GM03348 (cell line): ENCODE measurements around the gene OR52D1.

ENCODE experiments used
- DNase-seq: peaks from one replicate; pipeline ENCODE4 v3.0.0; 2012; ENCODE audit warnings: low spot score

The OR52D1 gene

DNA sequence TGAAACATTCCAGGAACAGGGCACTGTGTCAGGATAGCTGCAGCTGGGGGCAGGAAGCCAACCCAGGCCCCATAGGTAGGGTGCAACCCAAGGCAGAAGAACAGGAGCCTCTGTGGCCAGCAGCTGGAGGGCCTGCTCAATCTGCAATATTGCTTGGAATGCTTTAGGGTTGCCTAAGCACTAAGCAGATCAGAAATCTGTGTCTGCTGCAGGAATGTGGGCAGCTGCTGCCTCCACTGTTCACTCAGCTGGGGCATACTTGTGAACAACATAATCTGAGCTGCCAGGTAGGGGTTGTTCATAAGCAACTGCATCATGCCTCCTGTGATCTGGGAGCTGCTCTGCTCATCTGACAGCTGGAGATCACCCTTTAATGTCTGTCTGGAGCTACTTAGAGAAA is 26.4 kb downstream of the OR52D1 start:
- no peak for DNase-seq

DNA sequence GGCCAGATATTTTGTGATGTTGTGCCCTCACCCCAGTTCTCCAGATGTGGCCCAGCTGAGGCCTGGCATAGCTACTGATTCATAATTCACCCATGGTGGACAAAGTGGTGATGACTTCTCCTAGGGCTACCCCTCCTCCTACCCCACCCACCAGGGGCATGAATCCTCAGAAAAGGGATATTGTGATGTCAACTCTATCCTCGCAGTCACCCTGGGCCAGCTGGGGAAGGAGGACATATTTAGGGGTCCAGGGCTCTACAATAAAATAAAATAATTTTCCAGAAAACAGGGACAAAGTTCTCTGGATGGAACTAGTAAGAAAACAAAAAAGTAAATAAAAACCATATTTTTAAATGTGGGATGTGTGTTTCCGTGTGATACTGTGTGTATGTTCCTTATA is 28.1 kb downstream of the OR52D1 start, which contains the start of gene UBQLNL:
Gene UBQLNL, minus strand, starts transcription at position 101 of the 400 bp plus-strand sequence. CDS start 258 bp downstream, outside the sequence.
- no peak for DNase-seq

DNA sequence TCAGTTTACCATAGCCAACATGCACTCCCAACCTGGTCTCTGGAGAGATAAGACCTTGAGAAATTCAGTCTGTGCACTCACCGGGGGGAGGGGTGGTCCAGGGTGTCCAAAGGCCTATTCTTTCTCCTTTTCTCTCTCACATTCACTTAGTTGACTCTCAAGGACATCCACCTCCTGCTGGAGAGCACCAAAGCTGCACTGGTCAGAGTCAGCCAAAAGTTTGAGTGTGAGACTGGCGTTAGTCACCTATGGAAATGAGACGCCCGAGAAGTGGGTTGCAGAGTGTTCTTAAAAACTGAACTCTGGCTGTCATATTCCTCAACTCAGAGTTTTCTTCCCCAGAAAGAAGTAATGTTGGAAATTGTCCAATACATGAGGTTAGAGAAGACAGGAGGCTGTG is 33.1 kb downstream of the OR52D1 start:
- DNase-seq, result no peak

DNA sequence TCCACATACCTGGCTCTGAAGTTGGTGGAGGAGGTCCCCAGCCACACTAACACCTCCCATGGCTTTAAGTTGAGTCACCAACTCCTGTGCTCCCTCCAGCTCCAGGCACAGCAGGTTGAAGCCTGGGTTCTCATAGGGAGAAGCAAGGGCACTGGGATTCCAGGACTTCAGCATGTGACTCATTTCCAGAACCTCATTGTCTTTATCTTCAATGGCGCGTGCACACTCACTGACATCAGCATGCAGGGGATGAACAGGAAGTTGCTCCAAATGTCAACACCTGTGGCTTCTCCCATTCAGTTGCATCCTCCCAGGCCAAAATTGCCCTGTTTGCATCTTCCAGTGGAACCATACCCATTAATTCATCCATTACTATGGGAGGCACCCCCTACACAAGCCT is 33.8 kb downstream of the OR52D1 start:
- DNase-seq, result no peak

DNA sequence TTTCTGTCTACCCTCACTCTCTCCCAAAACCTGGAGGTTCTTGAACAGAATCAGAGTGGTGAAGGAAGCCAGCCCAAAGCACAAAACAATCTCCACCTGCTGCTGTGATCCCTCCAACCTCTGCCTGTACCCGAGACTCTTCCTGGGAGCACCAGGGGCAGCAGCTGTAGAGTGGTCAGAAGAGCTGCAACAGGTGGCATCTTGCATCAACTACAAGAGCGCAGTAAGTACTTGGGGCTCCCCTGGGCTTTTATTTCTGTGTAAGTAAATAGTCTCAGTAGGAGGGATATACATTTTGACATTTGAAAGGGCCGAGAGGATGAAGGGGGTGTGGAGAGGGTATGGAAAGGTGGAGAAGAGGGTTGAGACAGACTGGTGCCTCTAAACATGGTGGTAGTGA is 36.3 kb downstream of the OR52D1 start:
- no peak for DNase-seq

DNA sequence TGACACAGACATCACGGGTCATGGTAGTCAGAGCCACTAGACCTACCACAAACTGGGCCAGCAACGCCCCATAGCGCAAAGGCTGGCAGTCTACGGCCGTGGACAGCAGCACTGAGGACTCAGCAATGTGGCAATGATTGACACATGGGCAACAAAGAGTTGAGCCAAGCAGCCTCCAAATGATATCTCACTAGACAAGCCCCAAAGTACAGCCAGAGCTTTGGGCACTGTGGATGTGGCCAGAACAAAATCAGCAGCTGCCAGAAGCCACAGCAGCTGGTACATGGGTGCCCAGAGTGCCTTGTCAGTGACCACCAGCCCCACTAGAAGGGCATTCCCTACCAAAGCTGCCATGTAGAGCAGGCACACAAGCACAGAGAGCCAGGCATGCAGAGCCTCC is 39.2 kb downstream of the OR52D1 start:
- DNase-seq, result no peak

DNA sequence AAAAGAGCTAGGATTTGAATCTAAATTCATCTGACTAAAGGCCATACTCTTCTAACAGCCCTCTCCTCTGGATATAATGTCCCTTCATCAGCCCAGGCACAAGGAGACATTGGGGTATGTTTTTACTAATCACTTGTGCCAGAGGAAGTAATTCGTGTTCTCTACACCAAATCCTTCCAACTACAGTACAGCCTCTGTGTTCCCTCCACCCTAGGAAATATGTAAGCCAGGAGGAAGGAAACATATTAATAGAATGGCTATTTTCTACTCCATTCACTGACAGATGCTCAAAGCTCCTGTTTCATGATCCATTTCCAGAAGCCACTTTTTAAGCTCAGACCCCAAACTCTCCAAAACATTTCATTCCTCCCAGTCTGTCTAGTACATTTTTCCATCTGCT is 40.0 kb downstream of the OR52D1 start:
- DNase-seq, result no peak

DNA sequence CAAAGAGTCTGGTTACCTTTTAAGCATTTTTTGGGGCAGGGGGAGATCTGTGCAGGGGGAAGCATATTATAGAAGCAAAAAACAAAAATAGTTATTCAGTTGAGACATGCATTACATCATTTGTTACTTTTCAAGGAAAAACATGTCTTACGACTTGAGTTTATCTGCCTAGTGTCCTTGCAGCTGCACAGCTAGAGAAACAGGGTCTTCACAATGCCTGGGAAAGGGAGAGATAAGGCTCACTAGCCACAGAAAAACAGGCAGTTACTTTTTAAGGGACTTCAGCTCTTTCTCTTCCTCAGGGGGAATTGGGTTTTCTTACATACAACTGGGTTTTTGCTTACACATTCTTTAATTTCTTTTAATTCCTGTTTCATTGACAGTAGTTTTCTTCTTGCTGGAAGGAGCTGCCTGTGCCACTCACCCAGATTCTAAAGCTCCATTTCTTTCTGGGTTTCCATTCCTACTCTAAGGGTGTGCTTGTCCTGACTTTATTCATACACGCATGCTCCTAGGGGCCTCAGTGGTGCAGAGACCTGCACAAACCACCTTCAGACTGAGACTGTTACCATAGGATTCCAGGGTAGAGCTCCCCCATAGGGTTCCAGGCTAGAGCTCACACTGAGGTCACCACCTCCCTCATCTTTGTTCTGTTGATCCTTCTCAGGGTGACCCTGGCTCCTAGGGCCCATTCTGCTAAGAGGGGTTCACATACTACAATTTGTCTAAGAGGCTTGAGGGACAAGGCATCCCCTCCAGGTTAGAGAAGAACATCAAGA is 42.8 kb downstream of the OR52D1 start:
- no peak for DNase-seq

DNA sequence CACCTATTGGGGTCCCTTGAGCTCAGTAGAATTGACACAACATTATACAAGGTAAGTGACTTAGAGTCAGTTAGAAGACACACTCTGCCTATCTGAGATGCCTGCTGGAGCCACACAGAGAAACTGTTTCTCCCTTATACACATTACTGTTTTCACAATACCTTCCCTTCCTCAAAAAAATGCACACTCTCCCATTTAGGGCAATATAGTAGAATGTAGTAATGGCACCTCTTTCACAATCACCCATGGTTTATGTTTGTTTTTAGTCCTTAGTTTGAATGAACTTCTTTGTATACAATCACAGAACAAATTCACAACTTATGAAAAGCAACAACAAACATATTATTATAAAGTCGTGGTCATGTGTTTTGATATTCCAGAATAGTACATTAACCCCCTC is 45.6 kb downstream of the OR52D1 start:
- DNase-seq, result no peak

DNA sequence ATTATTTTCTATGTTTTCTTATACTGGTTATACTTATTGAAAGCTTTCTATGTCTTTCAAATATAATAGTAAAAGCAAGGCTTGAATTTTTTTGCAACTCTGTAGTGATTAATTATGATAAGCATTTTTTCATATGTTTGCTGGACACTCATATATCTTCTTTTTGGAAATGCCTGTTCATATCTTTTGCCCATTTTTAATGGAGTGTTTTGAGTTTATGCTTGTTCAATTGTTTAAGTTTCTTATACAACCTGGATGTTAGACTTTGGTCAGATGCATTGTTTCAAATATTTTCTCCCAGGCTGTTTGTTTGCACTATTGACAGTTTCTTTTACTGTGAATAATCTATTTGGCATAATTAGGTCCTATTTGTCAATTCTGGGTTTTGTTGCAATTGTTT is 48.0 kb downstream of the OR52D1 start:
- no peak for DNase-seq
